Measurements from ENCODE around the gene PPP1R3E. TPM values are rescaled to one million over a fixed set of nuclear protein-coding genes. Genes with fewer than 3 reads are reported as not detected.
A peak's percentile ranks its signal among the peaks of the same experiment; 100 is the strongest.

PPP1R3E gene
- polyA plus RNA-seq, 3 donors = 0.81 to 16.7 (median 0.88) TPM

DNA sequence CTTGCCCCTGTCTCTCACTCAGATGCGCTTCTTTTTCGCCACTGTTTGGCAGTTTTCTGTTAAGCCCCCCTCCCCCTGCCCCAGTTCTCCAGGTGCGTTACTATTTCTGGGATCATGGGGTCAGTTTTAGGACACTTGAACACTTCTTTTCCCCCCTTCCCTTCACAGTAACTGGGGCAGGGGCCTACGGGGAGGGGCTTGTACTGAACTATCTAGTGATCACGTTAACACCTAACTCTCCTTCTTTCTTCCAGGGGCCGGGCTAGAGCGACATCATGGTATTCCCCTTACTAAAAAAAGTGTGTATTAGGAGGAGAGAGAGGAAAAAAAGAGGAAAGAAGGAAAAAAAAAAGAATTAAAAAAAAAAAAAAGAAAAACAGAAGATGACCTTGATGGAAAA, 22.3 kb upstream of the PPP1R3E start:
- intact Hi-C loops (cut with micrococcal nuclease) = loop anchor here (5.0 to 10.0 kb wide), 4 partner anchors 38 to 240 kb away; partner anchors contain the start of genes ACIN1 (in 1 of the 2), AP1G2 (in 1 of the 2), C14orf119 (in 1 of the 2) and HOMEZ (in 1 of the 2)

GRCh38 chr14:23324455-23324846, 21.8 kb upstream of the PPP1R3E start:
- Mint-ChIP-seq H3K4me3 (no peak overlapping the region), H3K27ac (no peak overlapping the region)

More for the DNA sequence above, 22.3 kb upstream of the PPP1R3E start:
- Histone ChIP-seq H4K20me1 (ENCODE audit: insufficient read depth, low read length) (peaks cover 24% of the 10 kb centered on the region), H3K27ac (ENCODE audit: low read depth in 1 of 2, low read length in 2 of 2) (no peak overlapping the region), H3K9me3 (replicated peaks in 1 of 2; ENCODE audit: control insufficient read depth in 1 of 2, insufficient read depth in 1 of 2, low read length in 2 of 2) (no peaks in the 10 kb centered on the region), H3K36me3 (replicated peaks in 1 of 2; ENCODE audit: control insufficient read depth in 1 of 2, insufficient read depth in 2 of 2, low read length in 2 of 2) (peaks cover 27 to 37% of the 10 kb centered on the region in 2 donors), H3K4me1 (ENCODE audit: control insufficient read depth in 1 of 2, insufficient read depth in 2 of 2, low read length in 2 of 2) (peaks cover 20 to 21% of the 10 kb centered on the region in 2 donors), H2AFZ (ENCODE audit: insufficient read depth, low read depth, low read length, poor library complexity, severe bottlenecking) (no peak overlapping the region), H3K4me3 (replicated peaks in 1 of 3; ENCODE audit: low read depth in 2 of 3, low read length in 3 of 3) (no peak overlapping the region), H3K4me2 (replicated peaks; ENCODE audit: extremely low read depth, low read length, poor library complexity, severe bottlenecking) (no peak overlapping the region), H3K27me3 (ENCODE audit: control insufficient read depth in 2 of 2, insufficient read depth in 2 of 2, low read length in 2 of 2) (no peaks in the 10 kb centered on the region), H3K9ac (ENCODE audit: insufficient read depth, low read length, poor library complexity, severe bottlenecking) (no peak overlapping the region), H3K79me2 (ENCODE audit: insufficient read depth, low read length) (peaks cover 27% of the 10 kb centered on the region)
- peaks cover 0 to 2% (median 0%) of the 10 kb centered on the region in 3 donors for H3K27me3 Mint-ChIP-seq (ENCODE audit: low read depth in 3 of 3)
- DNase-seq = no peak
- peaks cover 0 to 3% (median 0%) of the 10 kb centered on the region in 7 donors for H3K9me3 Mint-ChIP-seq
- no CpG with 5 or more reads among the region's 7 CpGs for WGBS (ENCODE audit: insufficient coverage)
- no peak overlapping the region for H3K4me3 Mint-ChIP-seq
- H3K27ac Mint-ChIP-seq = peak overlapping the region in 1 of 7 donors; percentile 73
- TF ChIP-seq, protein P1, sequence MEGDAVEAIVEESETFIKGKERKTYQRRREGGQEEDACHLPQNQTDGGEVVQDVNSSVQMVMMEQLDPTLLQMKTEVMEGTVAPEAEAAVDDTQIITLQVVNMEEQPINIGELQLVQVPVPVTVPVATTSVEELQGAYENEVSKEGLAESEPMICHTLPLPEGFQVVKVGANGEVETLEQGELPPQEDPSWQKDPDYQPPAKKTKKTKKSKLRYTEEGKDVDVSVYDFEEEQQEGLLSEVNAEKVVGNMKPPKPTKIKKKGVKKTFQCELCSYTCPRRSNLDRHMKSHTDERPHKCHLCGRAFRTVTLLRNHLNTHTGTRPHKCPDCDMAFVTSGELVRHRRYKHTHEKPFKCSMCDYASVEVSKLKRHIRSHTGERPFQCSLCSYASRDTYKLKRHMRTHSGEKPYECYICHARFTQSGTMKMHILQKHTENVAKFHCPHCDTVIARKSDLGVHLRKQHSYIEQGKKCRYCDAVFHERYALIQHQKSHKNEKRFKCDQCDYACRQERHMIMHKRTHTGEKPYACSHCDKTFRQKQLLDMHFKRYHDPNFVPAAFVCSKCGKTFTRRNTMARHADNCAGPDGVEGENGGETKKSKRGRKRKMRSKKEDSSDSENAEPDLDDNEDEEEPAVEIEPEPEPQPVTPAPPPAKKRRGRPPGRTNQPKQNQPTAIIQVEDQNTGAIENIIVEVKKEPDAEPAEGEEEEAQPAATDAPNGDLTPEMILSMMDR (IDR thresholded peaks at IDR 0.05) = no peak
- peaks cover 20% of the 10 kb centered on the region for H3K4me1 Mint-ChIP-seq
- peaks cover 33 to 37% of the 10 kb centered on the region in 2 donors for H3K36me3 Mint-ChIP-seq

More at GRCh38 chr14:23324455-23324846, 21.8 kb upstream of the PPP1R3E start:
- H3K4me1 ChIP-seq (ENCODE audit: control insufficient read depth in 1 of 2, insufficient read depth in 2 of 2, low read length in 2 of 2) = peaks cover 23 to 24% of the 10 kb centered on the region in 2 donors
- intact Hi-C loops (cut with micrococcal nuclease) = loop anchor here (5.0 to 10.0 kb wide), 4 partner anchors 37 to 240 kb away; partner anchors contain the start of genes ACIN1 (in 1 of the 2), AP1G2 (in 1 of the 2), C14orf119 (in 1 of the 2) and HOMEZ (in 1 of the 2)
- Mint-ChIP-seq H3K27me3 (ENCODE audit: low read depth in 3 of 3) (peaks cover 0 to 2% (median 0%) of the 10 kb centered on the region in 3 donors), H3K36me3 (peaks cover 39 to 42% of the 10 kb centered on the region in 2 donors), H3K9me3 (peaks cover 0 to 3% (median 0%) of the 10 kb centered on the region in 7 donors), H3K4me1 (peaks cover 25% of the 10 kb centered on the region)
- no peak for DNase-seq
- no peak overlapping the region for H3K9ac ChIP-seq (ENCODE audit: insufficient read depth, low read length, poor library complexity, severe bottlenecking)
- H3K79me2 ChIP-seq (ENCODE audit: insufficient read depth, low read length) = peaks cover 27% of the 10 kb centered on the region
- peaks cover 24% of the 10 kb centered on the region for H4K20me1 ChIP-seq (ENCODE audit: insufficient read depth, low read length)
- WGBS (ENCODE audit: insufficient coverage) = no CpG with 5 or more reads among the region's 2 CpGs
- H3K4me2 ChIP-seq (replicated peaks; ENCODE audit: extremely low read depth, low read length, poor library complexity, severe bottlenecking) = no peak overlapping the region
- TF ChIP-seq, protein P1 (IDR thresholded peaks at IDR 0.05) = no peak
- no peak overlapping the region for H2AFZ ChIP-seq (ENCODE audit: insufficient read depth, low read depth, low read length, poor library complexity, severe bottlenecking)
- no peaks in the 10 kb centered on the region for H3K9me3 ChIP-seq (replicated peaks in 1 of 2; ENCODE audit: control insufficient read depth in 1 of 2, insufficient read depth in 1 of 2, low read length in 2 of 2)
- no peak overlapping the region for H3K27ac ChIP-seq (ENCODE audit: low read depth in 1 of 2, low read length in 2 of 2)
- peaks cover 27 to 37% of the 10 kb centered on the region in 2 donors for H3K36me3 ChIP-seq (replicated peaks in 1 of 2; ENCODE audit: control insufficient read depth in 1 of 2, insufficient read depth in 2 of 2, low read length in 2 of 2)
- H3K27me3 ChIP-seq (ENCODE audit: control insufficient read depth in 2 of 2, insufficient read depth in 2 of 2, low read length in 2 of 2) = no peaks in the 10 kb centered on the region
- no peak overlapping the region for H3K4me3 ChIP-seq (replicated peaks in 1 of 3; ENCODE audit: low read depth in 2 of 3, low read length in 3 of 3)

All from CD14-positive monocyte (primary cell).